Lower leg skin (tissue), 3 donors: ENCODE data around the gene TPRG1L.

Experiments used
- POLR2A ChIP-seq, 2 donors: fragments of 450-650 bp; IDR thresholded peaks; one replicate each; pipeline ENCODE4 v1.6.1; 2016 to 2017; ENCODE audit warnings: antibody characterized with exemption in 2 of 2, mild to moderate bottlenecking in 1 of 2, moderate library complexity in 1 of 2
- TF ChIP-seq, protein P1 (sequence below), 3 donors: fragments of 450-650 bp; IDR thresholded peaks; one replicate each; pipeline ENCODE4 v1.5.1; 2016; ENCODE audit warnings: antibody characterized with exemption in 3 of 3, mild to moderate bottlenecking in 3 of 3, moderate library complexity in 2 of 3

DNA sequence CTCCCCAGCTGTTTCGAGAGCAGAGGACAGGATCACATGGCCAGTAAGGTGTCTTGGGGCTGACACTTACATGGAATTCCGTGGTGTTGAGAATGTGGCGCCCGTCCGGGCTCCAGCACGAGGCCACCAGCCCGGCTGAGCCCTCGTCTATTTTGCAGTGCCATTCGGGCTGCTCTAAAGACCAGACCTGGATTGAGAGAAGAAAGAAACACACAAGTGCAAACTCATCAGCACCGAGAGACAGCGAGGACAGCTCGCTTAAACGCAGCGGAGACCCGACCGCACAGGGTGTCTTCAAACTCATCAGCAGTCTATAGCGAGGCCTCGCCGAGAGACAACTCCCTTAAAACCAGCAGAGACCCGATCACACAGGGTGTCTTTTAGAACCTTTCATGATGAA, 21.8 kb downstream of the TPRG1L start:
- TF ChIP-seq, protein P1, sequence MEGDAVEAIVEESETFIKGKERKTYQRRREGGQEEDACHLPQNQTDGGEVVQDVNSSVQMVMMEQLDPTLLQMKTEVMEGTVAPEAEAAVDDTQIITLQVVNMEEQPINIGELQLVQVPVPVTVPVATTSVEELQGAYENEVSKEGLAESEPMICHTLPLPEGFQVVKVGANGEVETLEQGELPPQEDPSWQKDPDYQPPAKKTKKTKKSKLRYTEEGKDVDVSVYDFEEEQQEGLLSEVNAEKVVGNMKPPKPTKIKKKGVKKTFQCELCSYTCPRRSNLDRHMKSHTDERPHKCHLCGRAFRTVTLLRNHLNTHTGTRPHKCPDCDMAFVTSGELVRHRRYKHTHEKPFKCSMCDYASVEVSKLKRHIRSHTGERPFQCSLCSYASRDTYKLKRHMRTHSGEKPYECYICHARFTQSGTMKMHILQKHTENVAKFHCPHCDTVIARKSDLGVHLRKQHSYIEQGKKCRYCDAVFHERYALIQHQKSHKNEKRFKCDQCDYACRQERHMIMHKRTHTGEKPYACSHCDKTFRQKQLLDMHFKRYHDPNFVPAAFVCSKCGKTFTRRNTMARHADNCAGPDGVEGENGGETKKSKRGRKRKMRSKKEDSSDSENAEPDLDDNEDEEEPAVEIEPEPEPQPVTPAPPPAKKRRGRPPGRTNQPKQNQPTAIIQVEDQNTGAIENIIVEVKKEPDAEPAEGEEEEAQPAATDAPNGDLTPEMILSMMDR (IDR thresholded peaks at IDR 0.05) = no peak
- no peak for TF ChIP-seq POLR2A (IDR thresholded peaks at IDR 0.05)
